Mesodermal cell (in vitro differentiated cells): ENCODE results near the gene PEMT.

ENCODE experiments used
- H3K27ac ChIP-seq: 2 replicates; pipeline ENCODE4 v1.7.0; 2013; ENCODE audit warnings: mild to moderate bottlenecking, low read depth, low read length, moderate library complexity; ENCODE audit not compliant: severe bottlenecking
- H3K36me3 ChIP-seq: 2 replicates; pipeline ENCODE4 v1.7.1; 2013; ENCODE audit warnings: mild to moderate bottlenecking, low read length, moderate library complexity; ENCODE audit not compliant: control insufficient read depth, insufficient read depth
- H3K4me1 ChIP-seq: one replicate; pipeline ENCODE4 v1.7.1; 2013; ENCODE audit warnings: mild to moderate bottlenecking, low read length; ENCODE audit not compliant: insufficient read depth, control insufficient read depth, poor library complexity, severe bottlenecking
- H3K4me3 ChIP-seq: 2 replicates; pipeline ENCODE4 v1.7.0; 2013; ENCODE audit warnings: low read length, control low read depth, mild to moderate bottlenecking; ENCODE audit not compliant: insufficient read depth, poor library complexity, severe bottlenecking; ENCODE audit errors: extremely low read depth
- H3K9me3 ChIP-seq: 2 replicates; pipeline ENCODE4 v1.7.1; 2013; ENCODE audit warnings: mild to moderate bottlenecking, low read length, moderate library complexity; ENCODE audit not compliant: control insufficient read depth
- WGBS, 2 experiments: methylation state at CpG; one replicate each; pipeline ENCODE4 v1.1.5; 2013; ENCODE audit warnings: missing lambda C conversion rate in 2 of 2; ENCODE audit not compliant: insufficient coverage in 2 of 2; 5-methylcytosine and 5-hydroxymethylcytosine counted together

The PEMT gene

GRCh38 chr17:17560975-17561374, 30.5 kb downstream of the PEMT start:
- Histone ChIP-seq H3K36me3 (no peaks in the 10 kb centered on the region), H3K4me3 (no peak overlapping the region), H3K4me1 (peaks cover 11% of the 10 kb centered on the region), H3K27ac (no peak overlapping the region), H3K9me3 (no peaks in the 10 kb centered on the region)
- 91% methylated on average over 10 of the region's 10 CpGs for whole genome bisulfite sequencing, 2 experiments

GRCh38 chr17:17560167-17560566, 31.3 kb downstream of the PEMT start:
- Histone ChIP-seq H3K36me3 (no peaks in the 10 kb centered on the region), H3K27ac (no peak overlapping the region), H3K9me3 (no peaks in the 10 kb centered on the region), H3K4me1 (peaks cover 5% of the 10 kb centered on the region), H3K4me3 (no peak overlapping the region)
- 95% methylated on average over 8 to 10 of the region's 10 CpGs for WGBS, 2 experiments

DNA sequence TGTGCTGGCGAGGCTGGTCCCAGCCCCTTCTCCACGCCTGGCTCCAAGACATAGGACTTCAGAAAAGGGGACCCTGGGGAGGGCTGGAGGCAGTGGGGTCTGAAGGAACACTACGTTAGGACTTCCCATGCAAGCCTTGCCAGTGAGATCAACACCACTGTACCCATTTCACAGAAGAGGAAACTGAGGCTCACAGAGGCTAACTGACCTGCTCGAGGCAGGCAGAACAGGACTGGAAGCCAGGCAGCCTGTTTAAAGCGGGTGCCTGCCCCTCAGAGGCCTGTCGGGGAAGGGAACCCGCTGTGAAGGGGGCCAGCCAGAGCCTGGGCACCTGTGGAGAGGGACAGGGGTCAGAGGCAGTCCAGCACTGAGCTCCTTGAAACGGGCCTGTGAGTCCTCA, 32.3 kb downstream of the PEMT start:
- WGBS, 2 experiments: 92 to 96% methylated on average over 7 to 8 of the region's 8 CpGs
- Histone ChIP-seq H3K27ac (no peak overlapping the region), H3K4me3 (no peak overlapping the region), H3K4me1 (no peaks in the 10 kb centered on the region), H3K9me3 (no peaks in the 10 kb centered on the region), H3K36me3 (no peaks in the 10 kb centered on the region)

DNA sequence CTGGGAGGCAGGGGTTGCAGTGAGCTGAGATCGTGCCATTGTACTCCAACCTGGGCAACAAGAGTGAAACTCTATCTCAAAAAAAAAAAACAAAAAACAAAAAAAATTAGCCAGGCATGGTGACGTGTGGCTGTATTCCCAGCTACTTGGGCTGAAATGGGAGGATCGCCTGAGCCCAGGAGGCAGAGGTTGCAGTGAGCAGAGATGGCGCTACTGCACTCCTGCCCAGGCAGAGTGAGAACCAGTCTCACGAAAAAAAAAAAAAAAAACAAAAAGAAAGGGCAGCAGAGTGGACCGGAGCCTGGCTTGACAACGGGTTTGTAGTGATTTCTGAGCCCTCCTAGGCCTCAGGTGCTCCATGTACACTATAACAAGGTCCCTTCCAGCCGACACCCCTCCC, 33.1 kb downstream of the PEMT start:
- Histone ChIP-seq H3K36me3 (no peaks in the 10 kb centered on the region), H3K4me1 (no peaks in the 10 kb centered on the region), H3K9me3 (no peaks in the 10 kb centered on the region), H3K4me3 (no peak overlapping the region), H3K27ac (no peak overlapping the region)
- 84 to 92% methylated on average over 4 to 7 of the region's 8 CpGs for WGBS, 2 experiments

DNA sequence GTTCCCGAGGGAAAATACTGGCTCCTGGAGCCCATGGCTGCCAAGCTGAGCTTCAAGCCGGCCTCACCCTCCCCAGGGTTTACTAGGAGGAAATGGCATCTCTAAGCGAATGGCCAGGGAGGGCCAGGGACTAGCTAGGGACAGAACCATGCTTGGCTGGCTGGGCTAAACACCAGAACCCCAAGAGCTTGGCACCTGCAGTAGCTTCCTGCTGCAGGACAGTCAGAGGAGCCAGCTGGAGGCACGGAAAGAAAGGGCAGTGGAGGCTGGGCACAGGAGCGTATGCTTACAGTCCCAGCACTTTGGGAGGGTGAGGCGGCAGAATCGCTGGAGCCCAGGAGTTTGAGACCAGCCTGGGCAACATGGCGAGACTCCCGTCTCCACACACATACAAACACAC, 33.7 kb downstream of the PEMT start:
- 88 to 100% methylated on average over 5 to 9 of the region's 9 CpGs for WGBS, 2 experiments
- Histone ChIP-seq H3K4me1 (no peaks in the 10 kb centered on the region), H3K9me3 (no peaks in the 10 kb centered on the region), H3K27ac (no peak overlapping the region), H3K4me3 (no peak overlapping the region), H3K36me3 (no peaks in the 10 kb centered on the region)

DNA sequence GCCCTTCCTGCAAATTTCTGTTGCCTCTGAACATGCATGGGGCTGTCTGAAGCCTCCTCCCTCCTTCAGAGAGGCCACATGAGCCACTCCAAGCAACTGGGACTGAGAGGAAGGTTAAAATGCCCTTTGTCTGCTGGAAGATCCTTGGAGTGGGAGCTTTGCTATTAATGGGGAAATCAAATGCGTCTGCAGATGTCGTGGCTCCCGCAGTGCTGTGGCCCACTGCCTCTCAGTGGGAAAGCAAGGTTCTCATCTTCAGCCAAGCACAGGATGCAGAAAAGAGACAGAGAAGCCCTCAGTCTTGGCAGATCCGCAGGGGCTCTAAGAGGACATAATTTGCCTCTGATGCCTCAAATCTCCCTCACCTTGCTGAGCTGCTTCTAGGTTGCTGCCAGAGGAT, 34.8 kb downstream of the PEMT start:
- Histone ChIP-seq H3K27ac (no peak overlapping the region), H3K4me1 (no peaks in the 10 kb centered on the region), H3K9me3 (no peaks in the 10 kb centered on the region), H3K4me3 (no peak overlapping the region), H3K36me3 (no peaks in the 10 kb centered on the region)
- 94 to 97% methylated on average over 3 to 4 of the region's 4 CpGs for WGBS, 2 experiments

GRCh38 chr17:17555906-17556305, 35.6 kb downstream of the PEMT start:
- no peaks in the 10 kb centered on the region for H3K9me3 ChIP-seq
- H3K4me3 ChIP-seq: no peak overlapping the region
- no peaks in the 10 kb centered on the region for H3K36me3 ChIP-seq
- no peak overlapping the region for H3K27ac ChIP-seq
- no peaks in the 10 kb centered on the region for H3K4me1 ChIP-seq
- 94 to 95% methylated on average over 8 of the region's 8 CpGs for WGBS, 2 experiments

- Histone ChIP-seq H3K4me3 (no peak overlapping the region), H3K36me3 (no peaks in the 10 kb centered on the region), H3K27ac (no peak overlapping the region), H3K4me1 (no peaks in the 10 kb centered on the region), H3K9me3 (no peaks in the 10 kb centered on the region)
- 93 to 95% methylated on average over 8 to 9 of the region's 9 CpGs for whole genome bisulfite sequencing, 2 experiments
Observed at GRCh38 chr17:17555151-17555550, 36.4 kb downstream of the PEMT start.

DNA sequence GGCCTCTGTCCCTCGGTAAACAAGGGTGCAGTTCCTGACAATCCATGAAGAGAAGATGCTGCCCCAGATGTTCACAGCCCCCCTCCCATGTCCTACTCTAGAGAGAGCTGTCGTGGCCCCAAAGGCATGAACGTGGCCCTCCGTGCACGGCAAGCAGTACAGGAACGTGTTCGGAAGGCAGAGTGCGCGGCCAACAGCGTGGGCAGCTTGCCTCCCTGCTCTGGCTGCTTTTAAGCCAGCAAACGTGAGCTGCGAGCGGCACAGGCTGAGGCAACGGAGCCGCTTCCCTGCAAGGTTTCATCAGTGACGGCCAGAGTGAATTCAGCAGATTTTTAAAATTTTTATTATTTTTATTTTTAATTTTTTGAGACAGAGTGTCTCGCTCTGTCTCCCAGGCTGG, 37.2 kb downstream of the PEMT start:
- H3K36me3 ChIP-seq: no peaks in the 10 kb centered on the region
- H3K4me1 ChIP-seq: no peaks in the 10 kb centered on the region
- H3K27ac ChIP-seq: no peak overlapping the region
- WGBS, 2 experiments: 88 to 94% methylated on average over 14 to 15 of the region's 17 CpGs
- H3K9me3 ChIP-seq: no peaks in the 10 kb centered on the region
- no peak overlapping the region for H3K4me3 ChIP-seq

DNA sequence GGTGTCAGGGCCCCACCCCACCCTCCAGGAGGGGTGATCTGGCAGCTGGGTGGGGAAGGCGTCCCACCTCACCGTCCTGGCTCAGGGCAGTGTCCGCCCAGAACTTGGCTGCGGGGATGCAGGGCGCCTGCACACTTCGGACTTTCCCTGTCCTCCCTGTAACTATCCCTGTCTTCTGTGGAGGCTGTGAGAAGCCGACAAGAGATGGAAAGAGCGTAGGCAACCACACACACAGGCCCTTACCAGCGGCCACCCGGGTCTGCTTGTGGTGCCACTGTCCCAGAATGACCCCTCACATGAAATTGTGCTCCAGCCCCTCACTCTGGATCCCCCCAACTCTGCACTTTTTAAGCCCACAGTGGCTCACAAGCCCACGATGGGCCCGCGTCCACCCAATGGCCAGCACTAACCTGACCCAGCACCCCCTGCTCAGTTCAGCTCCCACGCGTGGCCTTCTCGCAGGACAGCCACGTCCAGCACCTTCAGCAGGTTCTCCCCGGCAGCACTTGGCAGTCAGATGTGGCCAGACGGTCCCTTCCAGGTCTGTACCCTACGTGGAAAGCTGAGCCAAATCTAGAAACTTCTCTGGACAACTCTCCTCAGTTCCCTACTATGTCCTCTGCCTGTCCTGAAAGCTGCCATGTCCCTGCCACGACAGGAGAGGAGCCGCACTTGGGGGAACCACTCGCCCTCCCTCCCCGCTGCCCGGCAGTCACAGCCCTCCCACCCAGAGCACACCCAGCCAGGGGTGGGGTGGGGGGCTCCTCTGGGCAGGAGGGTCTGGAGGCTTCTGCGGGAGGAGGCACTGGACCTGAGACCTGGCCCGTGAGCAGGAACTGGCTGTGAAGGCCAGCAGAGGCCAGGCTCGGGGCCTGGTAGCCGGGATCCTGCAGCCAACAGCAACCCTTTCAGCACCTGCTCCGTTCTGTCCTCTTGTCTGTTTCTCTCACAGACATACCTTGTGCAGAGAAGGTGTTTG, 38.0 kb downstream of the PEMT start:
- no peaks in the 10 kb centered on the region for H3K9me3 ChIP-seq
- no peak overlapping the region for H3K4me3 ChIP-seq

More for the DNA sequence above, 38.0 kb downstream of the PEMT start:
- H3K4me1 ChIP-seq: no peaks in the 10 kb centered on the region
- WGBS, 2 experiments: 87 to 91% methylated on average over 22 to 25 of the region's 30 CpGs
- no peaks in the 10 kb centered on the region for H3K36me3 ChIP-seq
- no peak overlapping the region for H3K27ac ChIP-seq
